Measurements from ENCODE around the gene INTS3.

INTS3 gene

GRCh38 chr1:153789478-153790034 lies 61.7 kb downstream of the INTS3 start:
- H3K27me3 ChIP-seq (ENCODE audit: control insufficient read depth in 2 of 2, insufficient read depth in 2 of 2, low read length in 2 of 2) = peaks cover 0 to 10% of the 10 kb centered on the region in 2 donors
- H3K9me3 ChIP-seq (ENCODE audit: control insufficient read depth in 2 of 2, low read length in 2 of 2) = no peaks in the 10 kb centered on the region
- H3K36me3 ChIP-seq (ENCODE audit: control insufficient read depth in 2 of 2, insufficient read depth in 2 of 2, low read length in 2 of 2) = no peaks in the 10 kb centered on the region
- H3K9ac ChIP-seq (ENCODE audit: low read depth in 1 of 2, low read length in 2 of 2) = peak overlapping the region; percentile 58 to 64
- peaks cover 6 to 10% of the 10 kb centered on the region in 2 donors for H3K4me1 ChIP-seq (ENCODE audit: control insufficient read depth in 2 of 2, insufficient read depth in 2 of 2, low read length in 2 of 2)
- peak overlapping the region; percentile 58 to 68 for H3K4me3 ChIP-seq (ENCODE audit: low read length in 2 of 2)
- H3K27ac ChIP-seq (ENCODE audit: low read depth in 2 of 2, low read length in 2 of 2) = peak overlapping the region; percentile 84 to 87

GRCh38 chr1:153790313-153790965 lies 62.6 kb downstream of the INTS3 start:
- H3K9me3 ChIP-seq (ENCODE audit: control insufficient read depth in 2 of 2, low read length in 2 of 2) = no peaks in the 10 kb centered on the region
- peak overlapping the region; percentile 58 to 64 for H3K9ac ChIP-seq (ENCODE audit: low read depth in 1 of 2, low read length in 2 of 2)
- H3K4me3 ChIP-seq (ENCODE audit: low read length in 2 of 2) = peak overlapping the region; percentile 58 to 68
- peak overlapping the region; percentile 84 to 87 for H3K27ac ChIP-seq (ENCODE audit: low read depth in 2 of 2, low read length in 2 of 2)
- peaks cover 0 to 10% of the 10 kb centered on the region in 2 donors for H3K27me3 ChIP-seq (ENCODE audit: control insufficient read depth in 2 of 2, insufficient read depth in 2 of 2, low read length in 2 of 2)
- no peaks in the 10 kb centered on the region for H3K36me3 ChIP-seq (ENCODE audit: control insufficient read depth in 2 of 2, insufficient read depth in 2 of 2, low read length in 2 of 2)
- H3K4me1 ChIP-seq (ENCODE audit: control insufficient read depth in 2 of 2, insufficient read depth in 2 of 2, low read length in 2 of 2) = peaks cover 6 to 10% of the 10 kb centered on the region in 2 donors

GRCh38 chr1:153790966-153791647 lies 63.3 kb downstream of the INTS3 start:
- Histone ChIP-seq H3K27ac (ENCODE audit: low read depth in 2 of 2, low read length in 2 of 2) (peak overlapping the region; percentile 84 to 87), H3K27me3 (ENCODE audit: control insufficient read depth in 2 of 2, insufficient read depth in 2 of 2, low read length in 2 of 2) (peaks cover 0 to 10% of the 10 kb centered on the region in 2 donors), H3K9ac (ENCODE audit: low read depth in 1 of 2, low read length in 2 of 2) (peak overlapping the region; percentile 3 to 39), H3K4me1 (ENCODE audit: control insufficient read depth in 2 of 2, insufficient read depth in 2 of 2, low read length in 2 of 2) (peaks cover 6 to 10% of the 10 kb centered on the region in 2 donors), H3K9me3 (ENCODE audit: control insufficient read depth in 2 of 2, low read length in 2 of 2) (no peaks in the 10 kb centered on the region), H3K4me3 (ENCODE audit: low read length in 2 of 2) (peak overlapping the region; percentile 58 to 68), H3K36me3 (ENCODE audit: control insufficient read depth in 2 of 2, insufficient read depth in 2 of 2, low read length in 2 of 2) (no peaks in the 10 kb centered on the region)

- H3K9ac ChIP-seq (ENCODE audit: low read depth in 1 of 2, low read length in 2 of 2) = no peak overlapping the region
- H3K36me3 ChIP-seq (ENCODE audit: control insufficient read depth in 2 of 2, insufficient read depth in 2 of 2, low read length in 2 of 2) = no peaks in the 10 kb centered on the region
- H3K4me1 ChIP-seq (ENCODE audit: control insufficient read depth in 2 of 2, insufficient read depth in 2 of 2, low read length in 2 of 2) = peaks cover 6 to 10% of the 10 kb centered on the region in 2 donors
- peaks cover 0 to 10% of the 10 kb centered on the region in 2 donors for H3K27me3 ChIP-seq (ENCODE audit: control insufficient read depth in 2 of 2, insufficient read depth in 2 of 2, low read length in 2 of 2)
- H3K27ac ChIP-seq (ENCODE audit: low read depth in 2 of 2, low read length in 2 of 2) = peak overlapping the region; percentile 84 to 87
- H3K9me3 ChIP-seq (ENCODE audit: control insufficient read depth in 2 of 2, low read length in 2 of 2) = no peaks in the 10 kb centered on the region
- H3K4me3 ChIP-seq (ENCODE audit: low read length in 2 of 2) = peak overlapping the region in 1 of 2 donors; percentile 68
Observed at GRCh38 chr1:153791648-153792253, 63.9 kb downstream of the INTS3 start.

GRCh38 chr1:153792631-153793041 lies 64.8 kb downstream of the INTS3 start:
- Histone ChIP-seq H3K4me3 (ENCODE audit: low read length in 2 of 2) (no peak overlapping the region), H3K9ac (ENCODE audit: low read depth in 1 of 2, low read length in 2 of 2) (no peak overlapping the region), H3K27me3 (ENCODE audit: control insufficient read depth in 2 of 2, insufficient read depth in 2 of 2, low read length in 2 of 2) (peaks cover 0 to 10% of the 10 kb centered on the region in 2 donors), H3K36me3 (ENCODE audit: control insufficient read depth in 2 of 2, insufficient read depth in 2 of 2, low read length in 2 of 2) (no peaks in the 10 kb centered on the region), H3K27ac (ENCODE audit: low read depth in 2 of 2, low read length in 2 of 2) (no peak overlapping the region), H3K4me1 (ENCODE audit: control insufficient read depth in 2 of 2, insufficient read depth in 2 of 2, low read length in 2 of 2) (peaks cover 6 to 10% of the 10 kb centered on the region in 2 donors), H3K9me3 (ENCODE audit: control insufficient read depth in 2 of 2, low read length in 2 of 2) (no peaks in the 10 kb centered on the region)

- Histone ChIP-seq H3K4me3 (ENCODE audit: low read length in 2 of 2) (no peak overlapping the region), H3K27ac (ENCODE audit: low read depth in 2 of 2, low read length in 2 of 2) (no peak overlapping the region), H3K4me1 (ENCODE audit: control insufficient read depth in 2 of 2, insufficient read depth in 2 of 2, low read length in 2 of 2) (peaks cover 6 to 10% of the 10 kb centered on the region in 2 donors), H3K27me3 (ENCODE audit: control insufficient read depth in 2 of 2, insufficient read depth in 2 of 2, low read length in 2 of 2) (peaks cover 0 to 10% of the 10 kb centered on the region in 2 donors), H3K9ac (ENCODE audit: low read depth in 1 of 2, low read length in 2 of 2) (no peak overlapping the region), H3K9me3 (ENCODE audit: control insufficient read depth in 2 of 2, low read length in 2 of 2) (no peaks in the 10 kb centered on the region), H3K36me3 (ENCODE audit: control insufficient read depth in 2 of 2, insufficient read depth in 2 of 2, low read length in 2 of 2) (no peaks in the 10 kb centered on the region)
Observed at GRCh38 chr1:153793261-153793972, 65.6 kb downstream of the INTS3 start.

GRCh38 chr1:153793973-153794615 lies 66.2 kb downstream of the INTS3 start:
- H3K4me1 ChIP-seq (ENCODE audit: control insufficient read depth in 2 of 2, insufficient read depth in 2 of 2, low read length in 2 of 2) = peaks cover 6 to 10% of the 10 kb centered on the region in 2 donors
- H3K36me3 ChIP-seq (ENCODE audit: control insufficient read depth in 2 of 2, insufficient read depth in 2 of 2, low read length in 2 of 2) = no peaks in the 10 kb centered on the region
- H3K9me3 ChIP-seq (ENCODE audit: control insufficient read depth in 2 of 2, low read length in 2 of 2) = no peaks in the 10 kb centered on the region
- peaks cover 0 to 7% of the 10 kb centered on the region in 2 donors for H3K27me3 ChIP-seq (ENCODE audit: control insufficient read depth in 2 of 2, insufficient read depth in 2 of 2, low read length in 2 of 2)
- no peak overlapping the region for H3K27ac ChIP-seq (ENCODE audit: low read depth in 2 of 2, low read length in 2 of 2)
- no peak overlapping the region for H3K9ac ChIP-seq (ENCODE audit: low read depth in 1 of 2, low read length in 2 of 2)
- H3K4me3 ChIP-seq (ENCODE audit: low read length in 2 of 2) = no peak overlapping the region

- Histone ChIP-seq H3K4me1 (ENCODE audit: control insufficient read depth in 2 of 2, insufficient read depth in 2 of 2, low read length in 2 of 2) (peaks cover 2 to 7% of the 10 kb centered on the region in 2 donors), H3K27ac (ENCODE audit: low read depth in 2 of 2, low read length in 2 of 2) (no peak overlapping the region), H3K27me3 (ENCODE audit: control insufficient read depth in 2 of 2, insufficient read depth in 2 of 2, low read length in 2 of 2) (peaks cover 0 to 7% of the 10 kb centered on the region in 2 donors), H3K9me3 (ENCODE audit: control insufficient read depth in 2 of 2, low read length in 2 of 2) (no peaks in the 10 kb centered on the region), H3K4me3 (ENCODE audit: low read length in 2 of 2) (no peak overlapping the region), H3K9ac (ENCODE audit: low read depth in 1 of 2, low read length in 2 of 2) (no peak overlapping the region), H3K36me3 (ENCODE audit: control insufficient read depth in 2 of 2, insufficient read depth in 2 of 2, low read length in 2 of 2) (no peaks in the 10 kb centered on the region)
Observed at GRCh38 chr1:153794624-153795329, 66.9 kb downstream of the INTS3 start.

- peaks cover 0 to 1% of the 10 kb centered on the region in 2 donors for H3K27me3 ChIP-seq (ENCODE audit: control insufficient read depth in 2 of 2, insufficient read depth in 2 of 2, low read length in 2 of 2)
- H3K36me3 ChIP-seq (ENCODE audit: control insufficient read depth in 2 of 2, insufficient read depth in 2 of 2, low read length in 2 of 2) = no peaks in the 10 kb centered on the region
- peaks cover 0 to under 1% of the 10 kb centered on the region in 2 donors for H3K4me1 ChIP-seq (ENCODE audit: control insufficient read depth in 2 of 2, insufficient read depth in 2 of 2, low read length in 2 of 2)
- no peak overlapping the region for H3K9ac ChIP-seq (ENCODE audit: low read depth in 1 of 2, low read length in 2 of 2)
- no peaks in the 10 kb centered on the region for H3K9me3 ChIP-seq (ENCODE audit: control insufficient read depth in 2 of 2, low read length in 2 of 2)
- no peak overlapping the region for H3K4me3 ChIP-seq (ENCODE audit: low read length in 2 of 2)
- H3K27ac ChIP-seq (ENCODE audit: low read depth in 2 of 2, low read length in 2 of 2) = no peak overlapping the region
Observed at GRCh38 chr1:153795330-153795837, 67.5 kb downstream of the INTS3 start.

All from mucosa of rectum (tissue), 2 donors.